A549 (cell line): Measurements from ENCODE around the gene ADAM8.

Experiments used
- BHLHE40 ChIP-seq: IDR thresholded peaks from 2 replicates; pipeline ENCODE4 v1.6.1; 2012; ENCODE audit warnings: low read depth, low read length, inconsistent platforms
- CBX8 ChIP-seq: fragments of 200-600 bp; sonication (generic); IDR thresholded peaks from 2 replicates; pipeline ENCODE4 v1.6.1; 2016
- CHD2 ChIP-seq: fragments of 150-350 bp; IDR thresholded peaks from 2 replicates; pipeline ENCODE4 v1.6.1; 2014; ENCODE audit warnings: low read length; ENCODE audit not compliant: partially characterized antibody
- EP300 ChIP-seq, 2 experiments: fragments of >200 bp; sonication (Bioruptor Twin); formaldehyde crosslinking; IDR thresholded peaks; 2 replicates in 1 of 2; 3 replicates in 1 of 2; pipeline ENCODE4 v1.6.1; 2016 to 2017
- ESRRA ChIP-seq: fragments of 150-350 bp; IDR thresholded peaks from 2 replicates; pipeline ENCODE4 v1.6.1; 2014; ENCODE audit warnings: mild to moderate bottlenecking, low read length, borderline replicate concordance
- FOSB ChIP-seq: fragments of 250-450 bp; sonication (Bioruptor Pico); IDR thresholded peaks from 2 replicates; pipeline ENCODE4 v1.5.0; 2020; ENCODE audit warnings: mild to moderate bottlenecking, moderate library complexity
- POLR2A ChIP-seq: IDR thresholded peaks from 2 replicates; pipeline ENCODE4 v1.6.1; 2012; ENCODE audit warnings: mild to moderate bottlenecking, low read length
- RARB ChIP-seq: fragments of 250-450 bp; sonication (Bioruptor Pico); IDR thresholded peaks from 2 replicates; pipeline ENCODE4 v1.8.0; 2021; ENCODE audit warnings: mild to moderate bottlenecking, moderate library complexity
- RFX5 ChIP-seq: fragments of 450-650 bp; IDR thresholded peaks from 2 replicates; pipeline ENCODE4 v1.7.1; 2014; ENCODE audit warnings: antibody characterized with exemption, mild to moderate bottlenecking, moderate library complexity
- TF ChIP-seq, protein P1 (sequence below): fragments of >200 bp; sonication (Bioruptor Twin); formaldehyde crosslinking; IDR thresholded peaks from 3 replicates; pipeline ENCODE4 v1.5.1; 2016
- TF ChIP-seq, protein P2 (sequence below): IDR thresholded peaks from 2 replicates; pipeline ENCODE4 v1.6.1; 2012
- TF ChIP-seq, protein P3 (sequence below): fragments of 450-650 bp; IDR thresholded peaks from 2 replicates; pipeline ENCODE4 v1.6.1; 2014; ENCODE audit warnings: antibody characterized with exemption
- TF ChIP-seq, protein P4 (sequence below): fragments of 200-600 bp; sonication (generic); IDR thresholded peaks from 2 replicates; pipeline ENCODE4 v1.6.1; 2016; ENCODE audit warnings: antibody characterized with exemption, mild to moderate bottlenecking, moderate library complexity

DNA sequence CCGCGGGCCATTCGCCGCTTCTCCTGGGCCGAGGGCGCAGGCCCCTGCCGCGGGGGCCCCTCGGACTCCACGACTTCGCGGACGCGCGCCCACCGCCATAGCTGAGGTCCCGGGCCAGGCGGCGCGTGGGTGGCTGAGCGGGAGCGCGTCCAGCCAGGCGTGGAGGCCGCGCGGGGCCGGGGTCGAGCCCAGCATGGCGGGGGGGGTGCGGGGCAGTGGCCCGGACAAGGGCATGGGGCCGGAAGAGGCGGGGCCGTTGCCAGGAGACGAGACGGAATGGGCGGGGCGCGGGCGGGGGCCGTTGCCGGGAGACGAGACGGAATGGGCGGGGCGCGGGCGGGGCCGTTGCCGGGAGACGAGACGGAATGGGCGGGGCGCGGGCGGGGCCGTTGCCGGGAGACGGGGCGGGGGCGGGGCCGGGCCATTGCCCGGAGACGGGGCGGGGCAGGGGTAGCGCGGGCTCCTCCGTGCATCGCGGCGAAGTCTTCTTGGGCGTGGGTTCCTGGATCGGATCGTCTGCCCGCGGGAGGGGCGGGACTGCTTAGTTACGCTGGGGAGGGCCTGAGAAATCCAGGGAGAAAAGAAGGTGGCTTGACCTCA, 14.8 kb downstream of the ADAM8 start:
- TF ChIP-seq POLR2A, result peak; percentile 65
- TF ChIP-seq, protein P1, sequence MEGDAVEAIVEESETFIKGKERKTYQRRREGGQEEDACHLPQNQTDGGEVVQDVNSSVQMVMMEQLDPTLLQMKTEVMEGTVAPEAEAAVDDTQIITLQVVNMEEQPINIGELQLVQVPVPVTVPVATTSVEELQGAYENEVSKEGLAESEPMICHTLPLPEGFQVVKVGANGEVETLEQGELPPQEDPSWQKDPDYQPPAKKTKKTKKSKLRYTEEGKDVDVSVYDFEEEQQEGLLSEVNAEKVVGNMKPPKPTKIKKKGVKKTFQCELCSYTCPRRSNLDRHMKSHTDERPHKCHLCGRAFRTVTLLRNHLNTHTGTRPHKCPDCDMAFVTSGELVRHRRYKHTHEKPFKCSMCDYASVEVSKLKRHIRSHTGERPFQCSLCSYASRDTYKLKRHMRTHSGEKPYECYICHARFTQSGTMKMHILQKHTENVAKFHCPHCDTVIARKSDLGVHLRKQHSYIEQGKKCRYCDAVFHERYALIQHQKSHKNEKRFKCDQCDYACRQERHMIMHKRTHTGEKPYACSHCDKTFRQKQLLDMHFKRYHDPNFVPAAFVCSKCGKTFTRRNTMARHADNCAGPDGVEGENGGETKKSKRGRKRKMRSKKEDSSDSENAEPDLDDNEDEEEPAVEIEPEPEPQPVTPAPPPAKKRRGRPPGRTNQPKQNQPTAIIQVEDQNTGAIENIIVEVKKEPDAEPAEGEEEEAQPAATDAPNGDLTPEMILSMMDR, result no peak
- TF ChIP-seq, protein P2, sequence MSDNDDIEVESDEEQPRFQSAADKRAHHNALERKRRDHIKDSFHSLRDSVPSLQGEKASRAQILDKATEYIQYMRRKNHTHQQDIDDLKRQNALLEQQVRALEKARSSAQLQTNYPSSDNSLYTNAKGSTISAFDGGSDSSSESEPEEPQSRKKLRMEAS, result no peak
- TF ChIP-seq BHLHE40, result no peak
- TF ChIP-seq FOSB, result no peak
- TF ChIP-seq, protein P3, sequence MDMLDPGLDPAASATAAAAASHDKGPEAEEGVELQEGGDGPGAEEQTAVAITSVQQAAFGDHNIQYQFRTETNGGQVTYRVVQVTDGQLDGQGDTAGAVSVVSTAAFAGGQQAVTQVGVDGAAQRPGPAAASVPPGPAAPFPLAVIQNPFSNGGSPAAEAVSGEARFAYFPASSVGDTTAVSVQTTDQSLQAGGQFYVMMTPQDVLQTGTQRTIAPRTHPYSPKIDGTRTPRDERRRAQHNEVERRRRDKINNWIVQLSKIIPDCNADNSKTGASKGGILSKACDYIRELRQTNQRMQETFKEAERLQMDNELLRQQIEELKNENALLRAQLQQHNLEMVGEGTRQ, result no peak
- TF ChIP-seq CHD2, result no peak
- TF ChIP-seq ESRRA, result no peak
- TF ChIP-seq EP300 (IDR thresholded peaks at IDR 0.05), result no peak
- no peak for TF ChIP-seq RFX5
- no peak for TF ChIP-seq CBX8
- TF ChIP-seq, protein P4, sequence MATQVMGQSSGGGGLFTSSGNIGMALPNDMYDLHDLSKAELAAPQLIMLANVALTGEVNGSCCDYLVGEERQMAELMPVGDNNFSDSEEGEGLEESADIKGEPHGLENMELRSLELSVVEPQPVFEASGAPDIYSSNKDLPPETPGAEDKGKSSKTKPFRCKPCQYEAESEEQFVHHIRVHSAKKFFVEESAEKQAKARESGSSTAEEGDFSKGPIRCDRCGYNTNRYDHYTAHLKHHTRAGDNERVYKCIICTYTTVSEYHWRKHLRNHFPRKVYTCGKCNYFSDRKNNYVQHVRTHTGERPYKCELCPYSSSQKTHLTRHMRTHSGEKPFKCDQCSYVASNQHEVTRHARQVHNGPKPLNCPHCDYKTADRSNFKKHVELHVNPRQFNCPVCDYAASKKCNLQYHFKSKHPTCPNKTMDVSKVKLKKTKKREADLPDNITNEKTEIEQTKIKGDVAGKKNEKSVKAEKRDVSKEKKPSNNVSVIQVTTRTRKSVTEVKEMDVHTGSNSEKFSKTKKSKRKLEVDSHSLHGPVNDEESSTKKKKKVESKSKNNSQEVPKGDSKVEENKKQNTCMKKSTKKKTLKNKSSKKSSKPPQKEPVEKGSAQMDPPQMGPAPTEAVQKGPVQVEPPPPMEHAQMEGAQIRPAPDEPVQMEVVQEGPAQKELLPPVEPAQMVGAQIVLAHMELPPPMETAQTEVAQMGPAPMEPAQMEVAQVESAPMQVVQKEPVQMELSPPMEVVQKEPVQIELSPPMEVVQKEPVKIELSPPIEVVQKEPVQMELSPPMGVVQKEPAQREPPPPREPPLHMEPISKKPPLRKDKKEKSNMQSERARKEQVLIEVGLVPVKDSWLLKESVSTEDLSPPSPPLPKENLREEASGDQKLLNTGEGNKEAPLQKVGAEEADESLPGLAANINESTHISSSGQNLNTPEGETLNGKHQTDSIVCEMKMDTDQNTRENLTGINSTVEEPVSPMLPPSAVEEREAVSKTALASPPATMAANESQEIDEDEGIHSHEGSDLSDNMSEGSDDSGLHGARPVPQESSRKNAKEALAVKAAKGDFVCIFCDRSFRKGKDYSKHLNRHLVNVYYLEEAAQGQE, result no peak
- TF ChIP-seq RARB (CRISPR knock-in tag), result no peak
